Mesothelial cell of epicardium (in vitro differentiated cells): ENCODE data around the gene COL4A1. TPM values are rescaled to one million over a fixed set of nuclear protein-coding genes. Genes with fewer than 3 reads are reported as not detected.

Experiments used
- DNase-seq, 2 experiments: peaks; one replicate each; pipeline ENCODE4 v3.0.0; 2021; ENCODE audit warnings: low spot score in 2 of 2; ENCODE audit not compliant: unreplicated experiment in 2 of 2
- H3K27ac Mint-ChIP-seq: 2 replicates; pipeline ENCODE4 v1.8.0; 2021; ENCODE audit warnings: mixed read lengths
- H3K27me3 Mint-ChIP-seq: 2 replicates; pipeline ENCODE4 v1.8.0; 2021; ENCODE audit warnings: low read depth, mixed read lengths
- H3K36me3 Mint-ChIP-seq: 2 replicates; pipeline ENCODE4 v1.8.0; 2021; ENCODE audit warnings: mixed read lengths
- H3K4me1 Mint-ChIP-seq: 2 replicates; pipeline ENCODE4 v1.8.0; 2021; ENCODE audit warnings: mixed read lengths
- H3K4me3 Mint-ChIP-seq: 2 replicates; pipeline ENCODE4 v1.8.0; 2021; ENCODE audit warnings: mild to moderate bottlenecking, moderate library complexity, mixed read lengths
- H3K9me3 Mint-ChIP-seq: 2 replicates; pipeline ENCODE4 v1.8.0; 2021; ENCODE audit warnings: mixed read lengths
- CTCF ChIP-seq: fragments of 200-600 bp; sonication (generic); IDR thresholded peaks from one replicate; pipeline ENCODE4 v1.5.0; 2021; ENCODE audit warnings: antibody characterized with exemption; ENCODE audit not compliant: unreplicated experiment
- total RNA-seq: library from RNA; stranded (reverse); gene quantifications from 3 replicates; pipeline ENCODE4 v1.2.1, GENCODE V29; 2021

The COL4A1 gene
- total RNA-seq, 1 donor from 2014 or later, result 362 TPM

- no peak for TF ChIP-seq CTCF
- Mint-ChIP-seq H3K36me3 (peaks cover 26% of the 10 kb centered on the region), H3K9me3 (no peaks in the 10 kb centered on the region), H3K4me3 (no peak overlapping the region), H3K27me3 (no peaks in the 10 kb centered on the region), H3K27ac (no peak overlapping the region), H3K4me1 (peaks cover 9% of the 10 kb centered on the region)
- DNase-seq, result no peak
Measured at GRCh38 chr13:110161112-110161882, 145.7 kb downstream of the COL4A1 start.

GRCh38 chr13:110158226-110158625 lies 148.7 kb downstream of the COL4A1 start:
- no peak for TF ChIP-seq CTCF
- no peaks in the 10 kb centered on the region for H3K27me3 Mint-ChIP-seq
- no peak overlapping the region for H3K27ac Mint-ChIP-seq
- no peak overlapping the region for H3K4me3 Mint-ChIP-seq
- H3K4me1 Mint-ChIP-seq, result peaks cover 10% of the 10 kb centered on the region
- peaks cover 37% of the 10 kb centered on the region for H3K36me3 Mint-ChIP-seq
- H3K9me3 Mint-ChIP-seq, result no peaks in the 10 kb centered on the region
- DNase-seq, result no peak

GRCh38 chr13:110157718-110158117 lies 149.2 kb downstream of the COL4A1 start:
- no peak for TF ChIP-seq CTCF
- no peaks in the 10 kb centered on the region for H3K9me3 Mint-ChIP-seq
- H3K4me3 Mint-ChIP-seq, result no peak overlapping the region
- peaks cover 10% of the 10 kb centered on the region for H3K4me1 Mint-ChIP-seq
- H3K27me3 Mint-ChIP-seq, result no peaks in the 10 kb centered on the region
- H3K36me3 Mint-ChIP-seq, result peaks cover 36% of the 10 kb centered on the region
- no peak for DNase-seq
- no peak overlapping the region for H3K27ac Mint-ChIP-seq

- no peak for DNase-seq
- Mint-ChIP-seq H3K27me3 (no peaks in the 10 kb centered on the region), H3K4me3 (no peak overlapping the region), H3K36me3 (peaks cover 42% of the 10 kb centered on the region), H3K9me3 (no peaks in the 10 kb centered on the region), H3K4me1 (peaks cover 10% of the 10 kb centered on the region), H3K27ac (peak overlapping the region; percentile 91)
- TF ChIP-seq CTCF, result no peak
Measured at GRCh38 chr13:110156301-110157049, 150.5 kb downstream of the COL4A1 start.

GRCh38 chr13:110155072-110155471 lies 151.9 kb downstream of the COL4A1 start:
- H3K4me3 Mint-ChIP-seq, result no peak overlapping the region
- DNase-seq, result no peak
- H3K27ac Mint-ChIP-seq, result no peak overlapping the region
- H3K9me3 Mint-ChIP-seq, result no peaks in the 10 kb centered on the region
- no peak for TF ChIP-seq CTCF
- peaks cover 10% of the 10 kb centered on the region for H3K4me1 Mint-ChIP-seq
- peaks cover 44% of the 10 kb centered on the region for H3K36me3 Mint-ChIP-seq
- no peaks in the 10 kb centered on the region for H3K27me3 Mint-ChIP-seq
